ENCODE results near the gene VEGFD.
A peak's percentile ranks its signal among the peaks of the same experiment; 100 is the strongest.
"Not testable (repeated sequence)": the region's sequence is repeated elsewhere in the genome, so short reads cannot be mapped to it uniquely, and the experiment has no call there.

Gene VEGFD

DNA sequence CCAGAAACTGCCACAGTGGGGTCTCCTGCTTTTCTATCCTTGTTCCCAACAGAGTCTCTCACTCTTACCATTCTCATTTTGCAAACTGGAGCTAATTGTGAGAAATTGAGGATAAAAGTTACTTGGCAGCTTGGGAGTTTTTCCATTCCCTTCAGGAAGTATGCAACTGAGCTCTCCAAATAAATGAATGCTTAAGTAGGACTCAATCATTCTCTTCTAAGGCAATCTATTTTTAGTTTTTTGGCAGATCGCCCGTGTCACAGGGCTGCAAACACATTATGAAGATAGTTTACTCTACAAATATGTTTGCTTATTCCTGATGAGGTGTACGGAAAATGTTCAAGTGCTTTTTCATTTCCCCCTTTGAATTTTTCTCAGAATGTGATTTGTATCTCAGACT, 74.1 kb downstream of the VEGFD start:
- TF ChIP-seq MAX (IDR thresholded peaks at IDR 0.05; ENCODE audit: low read depth, low read length) (no peak), MYC (IDR thresholded peaks at IDR 0.05; ENCODE audit: low read depth, low read length) (no peak), POLR2A (IDR thresholded peaks at IDR 0.05; ENCODE audit: extremely low read depth, insufficient read length) (no peak)
- TF ChIP-seq, protein P1, sequence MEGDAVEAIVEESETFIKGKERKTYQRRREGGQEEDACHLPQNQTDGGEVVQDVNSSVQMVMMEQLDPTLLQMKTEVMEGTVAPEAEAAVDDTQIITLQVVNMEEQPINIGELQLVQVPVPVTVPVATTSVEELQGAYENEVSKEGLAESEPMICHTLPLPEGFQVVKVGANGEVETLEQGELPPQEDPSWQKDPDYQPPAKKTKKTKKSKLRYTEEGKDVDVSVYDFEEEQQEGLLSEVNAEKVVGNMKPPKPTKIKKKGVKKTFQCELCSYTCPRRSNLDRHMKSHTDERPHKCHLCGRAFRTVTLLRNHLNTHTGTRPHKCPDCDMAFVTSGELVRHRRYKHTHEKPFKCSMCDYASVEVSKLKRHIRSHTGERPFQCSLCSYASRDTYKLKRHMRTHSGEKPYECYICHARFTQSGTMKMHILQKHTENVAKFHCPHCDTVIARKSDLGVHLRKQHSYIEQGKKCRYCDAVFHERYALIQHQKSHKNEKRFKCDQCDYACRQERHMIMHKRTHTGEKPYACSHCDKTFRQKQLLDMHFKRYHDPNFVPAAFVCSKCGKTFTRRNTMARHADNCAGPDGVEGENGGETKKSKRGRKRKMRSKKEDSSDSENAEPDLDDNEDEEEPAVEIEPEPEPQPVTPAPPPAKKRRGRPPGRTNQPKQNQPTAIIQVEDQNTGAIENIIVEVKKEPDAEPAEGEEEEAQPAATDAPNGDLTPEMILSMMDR (IDR thresholded peaks at IDR 0.05; ENCODE audit: low read depth, low read length): no peak
- H3K4me3 ChIP-seq (ENCODE audit: low read depth, low read length): no peak overlapping the region
- DNase-seq (ENCODE audit: low read depth): no peak

DNA sequence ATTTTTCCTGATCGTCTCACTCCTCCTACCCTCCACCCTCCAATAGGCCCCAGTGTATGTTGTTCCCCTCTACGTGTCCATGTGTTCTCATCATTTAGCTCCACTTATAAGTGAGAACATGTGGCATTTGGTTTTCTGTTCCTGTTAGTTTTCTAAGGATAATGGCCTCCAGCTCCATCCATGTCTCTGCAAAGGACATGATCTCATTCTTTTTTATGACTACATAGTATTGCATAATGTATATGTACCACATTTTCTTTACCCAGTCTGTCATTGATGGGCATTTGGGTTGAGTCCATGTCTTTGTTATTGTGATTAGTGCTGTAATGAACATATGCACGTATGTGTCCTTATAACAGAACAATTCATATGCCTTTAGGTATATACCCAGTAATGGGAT, 78.3 kb downstream of the VEGFD start:
- DNase-seq (ENCODE audit: low read depth); H3K4me3 ChIP-seq (ENCODE audit: low read depth, low read length): not testable (repeated sequence)

DNA sequence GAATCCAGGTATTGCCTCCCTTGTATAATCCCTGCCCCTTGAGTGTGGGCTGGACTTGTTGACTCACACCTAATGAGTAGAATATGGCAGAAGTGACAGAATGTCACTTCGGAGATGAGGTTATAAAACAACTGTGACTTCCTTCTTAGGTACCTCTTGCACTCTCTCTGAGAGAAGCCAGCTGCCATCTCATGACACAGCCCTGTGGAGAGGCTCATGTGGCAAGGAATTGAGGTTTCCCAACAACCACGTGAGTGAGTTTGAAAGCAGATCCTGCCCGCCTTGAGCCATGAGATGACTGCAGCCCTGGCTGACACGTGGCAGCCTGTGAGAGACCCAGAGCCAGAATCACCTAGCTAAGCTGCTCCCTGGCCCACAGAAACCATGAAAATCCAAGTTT, 82.3 kb downstream of the VEGFD start:
- peak; percentile 54 for DNase-seq (ENCODE audit: low read depth)
- H3K4me3 ChIP-seq (ENCODE audit: low read depth, low read length): no peak overlapping the region
- TF ChIP-seq POLR2A (IDR thresholded peaks at IDR 0.05; ENCODE audit: extremely low read depth, insufficient read length) (no peak), MAX (IDR thresholded peaks at IDR 0.05; ENCODE audit: low read depth, low read length) (peak; percentile 91), MYC (IDR thresholded peaks at IDR 0.05; ENCODE audit: low read depth, low read length) (peak; percentile 67)
- TF ChIP-seq, protein P1 (IDR thresholded peaks at IDR 0.05; ENCODE audit: low read depth, low read length): no peak

- no peak overlapping the region for H3K4me3 ChIP-seq (ENCODE audit: low read depth, low read length)
- no peak for TF ChIP-seq MAX (IDR thresholded peaks at IDR 0.05; ENCODE audit: low read depth, low read length)
- no peak for TF ChIP-seq MYC (IDR thresholded peaks at IDR 0.05; ENCODE audit: low read depth, low read length)
- TF ChIP-seq, protein P1 (IDR thresholded peaks at IDR 0.05; ENCODE audit: low read depth, low read length): peak; percentile 8
- no peak for TF ChIP-seq POLR2A (IDR thresholded peaks at IDR 0.05; ENCODE audit: extremely low read depth, insufficient read length)
- peak; percentile 27 for DNase-seq (ENCODE audit: low read depth)
Observed at GRCh38 chrX:15299941-15300851, 84.0 kb downstream of the VEGFD start.

- DNase-seq (ENCODE audit: low read depth): no peak
- TF ChIP-seq, protein P1 (IDR thresholded peaks at IDR 0.05; ENCODE audit: low read depth, low read length): no peak
- TF ChIP-seq MAX (IDR thresholded peaks at IDR 0.05; ENCODE audit: low read depth, low read length) (no peak), MYC (IDR thresholded peaks at IDR 0.05; ENCODE audit: low read depth, low read length) (no peak), POLR2A (IDR thresholded peaks at IDR 0.05; ENCODE audit: extremely low read depth, insufficient read length) (no peak)
- no peak overlapping the region for H3K4me3 ChIP-seq (ENCODE audit: low read depth, low read length)
Observed at GRCh38 chrX:15298780-15299179, 85.4 kb downstream of the VEGFD start.

GRCh38 chrX:15298201-15298600, 86.0 kb downstream of the VEGFD start:
- DNase-seq (ENCODE audit: low read depth): no peak
- TF ChIP-seq, protein P1 (IDR thresholded peaks at IDR 0.05; ENCODE audit: low read depth, low read length): no peak
- TF ChIP-seq MYC (IDR thresholded peaks at IDR 0.05; ENCODE audit: low read depth, low read length): no peak
- no peak for TF ChIP-seq POLR2A (IDR thresholded peaks at IDR 0.05; ENCODE audit: extremely low read depth, insufficient read length)
- TF ChIP-seq MAX (IDR thresholded peaks at IDR 0.05; ENCODE audit: low read depth, low read length): no peak
- no peak overlapping the region for H3K4me3 ChIP-seq (ENCODE audit: low read depth, low read length)

All from NB4 (cell line).